ENCODE measurements around the gene LRRC2.
"Not testable (repeated sequence)": the region's sequence is repeated elsewhere in the genome, so short reads cannot be mapped to it uniquely, and the experiment has no call there.

LRRC2 gene

GRCh38 chr3:46549989-46550388 is 16.1 kb downstream of the LRRC2 start:
- Histone ChIP-seq H2AK5ac (ENCODE audit: low read length) (no peak overlapping the region), H3K9ac (ENCODE audit: low read length) (no peak overlapping the region), H3K79me2 (ENCODE audit: control insufficient read depth, insufficient read depth, low read length) (no peaks in the 10 kb centered on the region), H2BK5ac (ENCODE audit: low read length) (no peak overlapping the region), H3K4me3 (ENCODE audit: low read length) (no peak overlapping the region), H3K36me3 (ENCODE audit: control insufficient read depth, insufficient read depth, low read length) (no peaks in the 10 kb centered on the region), H3K27ac (ENCODE audit: low read depth, low read length) (no peak overlapping the region), H3K56ac (ENCODE audit: low read length) (no peak overlapping the region), H3K4ac (ENCODE audit: low read depth, low read length) (no peak overlapping the region), H4K5ac (ENCODE audit: low read length) (no peak overlapping the region), H3K18ac (ENCODE audit: low read length) (no peak overlapping the region), H4K8ac (ENCODE audit: low read depth, low read length) (no peak overlapping the region), H3K4me2 (ENCODE audit: low read length) (no peak overlapping the region), H3K27me3 (ENCODE audit: insufficient read depth, low read length, poor library complexity) (no peaks in the 10 kb centered on the region), H3K79me1 (ENCODE audit: low read length) (no peaks in the 10 kb centered on the region), H3K23ac (ENCODE audit: low read length) (no peak overlapping the region), H2BK120ac (ENCODE audit: low read depth, low read length) (no peak overlapping the region), H3K4me1 (ENCODE audit: control insufficient read depth, low read depth, low read length) (peaks cover 6% of the 10 kb centered on the region), H2BK15ac (replicated peaks; ENCODE audit: low read depth) (no peak overlapping the region)
- no CpG with 5 or more reads among the region's 1 CpG for WGBS (ENCODE audit: extremely low coverage, insufficient coverage, low lambda C conversion rate)
- no peak for DNase-seq

- Histone ChIP-seq H3K18ac (ENCODE audit: low read length) (no peak overlapping the region), H4K8ac (ENCODE audit: low read depth, low read length) (no peak overlapping the region), H3K4me3 (ENCODE audit: low read length) (no peak overlapping the region), H3K27ac (ENCODE audit: low read depth, low read length) (no peak overlapping the region), H3K9ac (ENCODE audit: low read length) (no peak overlapping the region), H2AK5ac (ENCODE audit: low read length) (no peak overlapping the region), H3K56ac (ENCODE audit: low read length) (peak overlapping the region; percentile 59), H2BK15ac (replicated peaks; ENCODE audit: low read depth) (no peak overlapping the region), H2BK120ac (ENCODE audit: low read depth, low read length) (no peak overlapping the region), H2BK5ac (ENCODE audit: low read length) (no peak overlapping the region), H3K79me2 (ENCODE audit: control insufficient read depth, insufficient read depth, low read length) (no peaks in the 10 kb centered on the region), H3K36me3 (ENCODE audit: control insufficient read depth, insufficient read depth, low read length) (no peaks in the 10 kb centered on the region), H3K4me1 (ENCODE audit: control insufficient read depth, low read depth, low read length) (peaks cover 6% of the 10 kb centered on the region), H4K5ac (ENCODE audit: low read length) (no peak overlapping the region), H3K27me3 (ENCODE audit: insufficient read depth, low read length, poor library complexity) (no peaks in the 10 kb centered on the region), H3K4ac (ENCODE audit: low read depth, low read length) (no peak overlapping the region), H3K79me1 (ENCODE audit: low read length) (no peaks in the 10 kb centered on the region), H3K4me2 (ENCODE audit: low read length) (no peak overlapping the region), H3K23ac (ENCODE audit: low read length) (no peak overlapping the region)
- peak; percentile 78 for DNase-seq
- WGBS (ENCODE audit: extremely low coverage, insufficient coverage, low lambda C conversion rate) = no CpG with 5 or more reads among the region's 4 CpGs
Measured at GRCh38 chr3:46549408-46549904, 16.6 kb downstream of the LRRC2 start.

- not testable (repeated sequence) for H3K18ac ChIP-seq (ENCODE audit: low read length); H4K5ac ChIP-seq (ENCODE audit: low read length); H3K79me2 ChIP-seq (ENCODE audit: control insufficient read depth, insufficient read depth, low read length); H3K23ac ChIP-seq (ENCODE audit: low read length); H3K56ac ChIP-seq (ENCODE audit: low read length); H3K36me3 ChIP-seq (ENCODE audit: control insufficient read depth, insufficient read depth, low read length); H2BK120ac ChIP-seq (ENCODE audit: low read depth, low read length); DNase-seq; H2BK5ac ChIP-seq (ENCODE audit: low read length); H3K79me1 ChIP-seq (ENCODE audit: low read length); H3K27me3 ChIP-seq (ENCODE audit: insufficient read depth, low read length, poor library complexity); H3K4ac ChIP-seq (ENCODE audit: low read depth, low read length); H3K4me1 ChIP-seq (ENCODE audit: control insufficient read depth, low read depth, low read length); H3K4me3 ChIP-seq (ENCODE audit: low read length); H3K9ac ChIP-seq (ENCODE audit: low read length); H2BK15ac ChIP-seq (replicated peaks; ENCODE audit: low read depth); H3K4me2 ChIP-seq (ENCODE audit: low read length); H2AK5ac ChIP-seq (ENCODE audit: low read length); H3K27ac ChIP-seq (ENCODE audit: low read depth, low read length); H4K8ac ChIP-seq (ENCODE audit: low read depth, low read length)
- no CpG with 5 or more reads among the region's 3 CpGs for WGBS (ENCODE audit: extremely low coverage, insufficient coverage, low lambda C conversion rate)
Measured at GRCh38 chr3:46548611-46549010, 17.5 kb downstream of the LRRC2 start.

GRCh38 chr3:46546896-46547440 is 19.1 kb downstream of the LRRC2 start:
- H3K4me1 ChIP-seq (ENCODE audit: control insufficient read depth, low read depth, low read length) = peaks cover 6% of the 10 kb centered on the region
- H3K18ac ChIP-seq (ENCODE audit: low read length) = no peak overlapping the region
- no peak overlapping the region for H3K27ac ChIP-seq (ENCODE audit: low read depth, low read length)
- no peak overlapping the region for H3K4ac ChIP-seq (ENCODE audit: low read depth, low read length)
- no peak overlapping the region for H4K5ac ChIP-seq (ENCODE audit: low read length)
- H3K56ac ChIP-seq (ENCODE audit: low read length) = peak overlapping the region; percentile 17
- WGBS (ENCODE audit: extremely low coverage, insufficient coverage, low lambda C conversion rate) = no CpG with 5 or more reads among the region's 1 CpG
- no peak overlapping the region for H3K4me2 ChIP-seq (ENCODE audit: low read length)
- no peak overlapping the region for H2AK5ac ChIP-seq (ENCODE audit: low read length)
- no peak overlapping the region for H3K9ac ChIP-seq (ENCODE audit: low read length)
- H3K79me2 ChIP-seq (ENCODE audit: control insufficient read depth, insufficient read depth, low read length) = no peaks in the 10 kb centered on the region
- H3K4me3 ChIP-seq (ENCODE audit: low read length) = no peak overlapping the region
- H4K8ac ChIP-seq (ENCODE audit: low read depth, low read length) = no peak overlapping the region
- H2BK120ac ChIP-seq (ENCODE audit: low read depth, low read length) = no peak overlapping the region
- H3K79me1 ChIP-seq (ENCODE audit: low read length) = no peaks in the 10 kb centered on the region
- DNase-seq = no peak
- H3K27me3 ChIP-seq (ENCODE audit: insufficient read depth, low read length, poor library complexity) = no peaks in the 10 kb centered on the region
- no peak overlapping the region for H2BK5ac ChIP-seq (ENCODE audit: low read length)
- no peaks in the 10 kb centered on the region for H3K36me3 ChIP-seq (ENCODE audit: control insufficient read depth, insufficient read depth, low read length)
- no peak overlapping the region for H3K23ac ChIP-seq (ENCODE audit: low read length)
- H2BK15ac ChIP-seq (replicated peaks; ENCODE audit: low read depth) = no peak overlapping the region

- H3K23ac ChIP-seq (ENCODE audit: low read length) = no peak overlapping the region
- no peak overlapping the region for H3K18ac ChIP-seq (ENCODE audit: low read length)
- H2BK15ac ChIP-seq (replicated peaks; ENCODE audit: low read depth) = no peak overlapping the region
- H3K4me1 ChIP-seq (ENCODE audit: control insufficient read depth, low read depth, low read length) = peaks cover 6% of the 10 kb centered on the region
- H2AK5ac ChIP-seq (ENCODE audit: low read length) = no peak overlapping the region
- H3K27me3 ChIP-seq (ENCODE audit: insufficient read depth, low read length, poor library complexity) = no peaks in the 10 kb centered on the region
- no peak for DNase-seq
- no peaks in the 10 kb centered on the region for H3K79me2 ChIP-seq (ENCODE audit: control insufficient read depth, insufficient read depth, low read length)
- no peaks in the 10 kb centered on the region for H3K36me3 ChIP-seq (ENCODE audit: control insufficient read depth, insufficient read depth, low read length)
- H3K9ac ChIP-seq (ENCODE audit: low read length) = no peak overlapping the region
- H3K79me1 ChIP-seq (ENCODE audit: low read length) = no peaks in the 10 kb centered on the region
- H4K5ac ChIP-seq (ENCODE audit: low read length) = no peak overlapping the region
- H3K4ac ChIP-seq (ENCODE audit: low read depth, low read length) = no peak overlapping the region
- no peak overlapping the region for H3K56ac ChIP-seq (ENCODE audit: low read length)
- H3K4me3 ChIP-seq (ENCODE audit: low read length) = no peak overlapping the region
- no peak overlapping the region for H4K8ac ChIP-seq (ENCODE audit: low read depth, low read length)
- no peak overlapping the region for H3K4me2 ChIP-seq (ENCODE audit: low read length)
- H2BK5ac ChIP-seq (ENCODE audit: low read length) = no peak overlapping the region
- no CpG with 5 or more reads among the region's 6 CpGs for WGBS (ENCODE audit: extremely low coverage, insufficient coverage, low lambda C conversion rate)
- no peak overlapping the region for H3K27ac ChIP-seq (ENCODE audit: low read depth, low read length)
- H2BK120ac ChIP-seq (ENCODE audit: low read depth, low read length) = no peak overlapping the region
Measured at GRCh38 chr3:46545818-46546630, 20.1 kb downstream of the LRRC2 start.

All from mesendoderm (in vitro differentiated cells).